SK-N-SH (cell line): ENCODE results near the gene BANF1.

Experiments
- EP300 ChIP-seq, 2 experiments: IDR thresholded peaks; 2 replicates each; pipeline versions ENCODE4 v1.4.0 to v1.6.1; 2012; ENCODE audit warnings: borderline replicate concordance in 1 of 2, low read depth in 1 of 2, low read length in 1 of 2
- TCF12 ChIP-seq: IDR thresholded peaks from 2 replicates; pipeline ENCODE4 v1.4.0; 2012
- TF ChIP-seq, protein P1 (sequence below): fragments of 200-600 bp; sonication (generic); IDR thresholded peaks from 2 replicates; pipeline ENCODE4 v1.6.1; 2017; ENCODE audit warnings: antibody characterized with exemption, mild to moderate bottlenecking, moderate library complexity

- TF ChIP-seq TCF12 (no peak), EP300 (IDR thresholded peaks at IDR 0.05; ENCODE audit: borderline replicate concordance in 1 of 2, low read depth in 1 of 2, low read length in 1 of 2) (no peak)
- TF ChIP-seq, protein P1, sequence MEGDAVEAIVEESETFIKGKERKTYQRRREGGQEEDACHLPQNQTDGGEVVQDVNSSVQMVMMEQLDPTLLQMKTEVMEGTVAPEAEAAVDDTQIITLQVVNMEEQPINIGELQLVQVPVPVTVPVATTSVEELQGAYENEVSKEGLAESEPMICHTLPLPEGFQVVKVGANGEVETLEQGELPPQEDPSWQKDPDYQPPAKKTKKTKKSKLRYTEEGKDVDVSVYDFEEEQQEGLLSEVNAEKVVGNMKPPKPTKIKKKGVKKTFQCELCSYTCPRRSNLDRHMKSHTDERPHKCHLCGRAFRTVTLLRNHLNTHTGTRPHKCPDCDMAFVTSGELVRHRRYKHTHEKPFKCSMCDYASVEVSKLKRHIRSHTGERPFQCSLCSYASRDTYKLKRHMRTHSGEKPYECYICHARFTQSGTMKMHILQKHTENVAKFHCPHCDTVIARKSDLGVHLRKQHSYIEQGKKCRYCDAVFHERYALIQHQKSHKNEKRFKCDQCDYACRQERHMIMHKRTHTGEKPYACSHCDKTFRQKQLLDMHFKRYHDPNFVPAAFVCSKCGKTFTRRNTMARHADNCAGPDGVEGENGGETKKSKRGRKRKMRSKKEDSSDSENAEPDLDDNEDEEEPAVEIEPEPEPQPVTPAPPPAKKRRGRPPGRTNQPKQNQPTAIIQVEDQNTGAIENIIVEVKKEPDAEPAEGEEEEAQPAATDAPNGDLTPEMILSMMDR = no peak
These were observed 23.8 kb downstream of the BANF1 start, which contains the start of gene CATSPER1 for GRCh38 chr11:66026017-66026529.
